DND-41 (cell line): ENCODE data around the gene BOLL.
A peak's percentile ranks its signal among the peaks of the same experiment; 100 is the strongest.
"Not testable (repeated sequence)": the region's sequence is repeated elsewhere in the genome, so short reads cannot be mapped to it uniquely, and the experiment has no call there.

ENCODE experiments used
- ATAC-seq: fragments of 200-7000 bp; cut with Tn5 transposase; 3 replicates; pipeline ENCODE4 v1.9.1; 2021; ENCODE audit warnings: low read depth; ENCODE audit not compliant: insufficient read depth
- DNase-seq: peaks from one replicate; pipeline ENCODE4 v3.0.0-alpha.2; 2020
- H2AFZ ChIP-seq: 2 replicates; pipeline ENCODE4 v1.6.0; 2012; ENCODE audit warnings: low read depth, low read length
- H3K27ac ChIP-seq: 2 replicates; pipeline ENCODE4 v1.5.1; 2012; ENCODE audit warnings: low read length, inconsistent platforms
- H3K27me3 ChIP-seq: fragments of 200-600 bp; sonication (generic); 2 replicates; pipeline ENCODE4 v1.6.0; 2012; ENCODE audit warnings: low read length, mild to moderate bottlenecking, inconsistent platforms; ENCODE audit not compliant: insufficient read depth, poor library complexity
- H3K36me3 ChIP-seq: 2 replicates; pipeline ENCODE4 v1.5.1; 2012; ENCODE audit warnings: low read length, inconsistent platforms; ENCODE audit not compliant: insufficient read depth
- H3K4me1 ChIP-seq: 2 replicates; pipeline ENCODE4 v1.5.1; 2012; ENCODE audit warnings: mild to moderate bottlenecking, low read length; ENCODE audit not compliant: insufficient read depth
- H3K4me2 ChIP-seq: 2 replicates; pipeline ENCODE4 v1.6.0; 2012; ENCODE audit warnings: mild to moderate bottlenecking, moderate library complexity, low read length, inconsistent platforms; ENCODE audit not compliant: insufficient read depth
- H3K4me3 ChIP-seq, 2 experiments: fragments of 200-600 bp in 1 of 2; shearing (Covaris generic) in 1 of 2; 2 replicates each; pipeline ENCODE4 v1.5.1; 2012 to 2016; ENCODE audit warnings: inconsistent platforms in 2 of 2, low read length in 2 of 2, mild to moderate bottlenecking in 2 of 2, low read depth in 1 of 2, moderate library complexity in 1 of 2
- H3K79me2 ChIP-seq: 2 replicates; pipeline ENCODE4 v1.6.0; 2012; ENCODE audit warnings: low read length, inconsistent platforms; ENCODE audit not compliant: insufficient read depth
- H3K9ac ChIP-seq: 2 replicates; pipeline ENCODE4 v1.6.0; 2012; ENCODE audit warnings: low read depth, mild to moderate bottlenecking, inconsistent platforms, low read length, moderate library complexity
- H3K9me3 ChIP-seq: 2 replicates; pipeline ENCODE4 v1.5.1; 2012; ENCODE audit warnings: low read length, moderate library complexity, mild to moderate bottlenecking, inconsistent platforms; ENCODE audit not compliant: insufficient read depth, severe bottlenecking
- H4K20me1 ChIP-seq: 2 replicates; pipeline ENCODE4 v1.6.0; 2012; ENCODE audit warnings: low read length; ENCODE audit not compliant: insufficient read depth
- CTCF ChIP-seq: IDR thresholded peaks from 2 replicates; pipeline ENCODE4 v1.5.1; 2012; ENCODE audit warnings: borderline replicate concordance, low read length, moderate library complexity, mild to moderate bottlenecking; ENCODE audit not compliant: poor library complexity, severe bottlenecking; ENCODE audit errors: extremely low read depth
- EZH2 ChIP-seq: IDR thresholded peaks from 3 replicates; pipeline ENCODE4 v1.6.1; 2012; ENCODE audit warnings: borderline replicate concordance, low read depth, mild to moderate bottlenecking, moderate library complexity, low read length, inconsistent platforms; ENCODE audit not compliant: severe bottlenecking

Gene BOLL

GRCh38 chr2:197705121-197705911 lies 79.8 kb downstream of the BOLL start, which contains the start of gene MARS2:
Gene MARS2 (plus strand): TSS chr2:197705369. CDS start chr2:197705406, 37 bp downstream.
- Histone ChIP-seq H3K79me2 (peaks cover 50% of the 10 kb centered on the region), H4K20me1 (peaks cover 39% of the 10 kb centered on the region), H2AFZ (peak within 1 kb of the TSS; percentile 97), H3K4me2 (peak within 1 kb of the TSS; percentile 96), H3K27me3 (no peaks in the 10 kb centered on the region), H3K9ac (peak within 1 kb of the TSS; percentile 54), H3K4me1 (peaks cover 53% of the 10 kb centered on the region), H3K4me3 (peak within 1 kb of the TSS; percentile 86 to 95), H3K36me3 (peaks cover 21% of the 10 kb centered on the region), H3K27ac (peak within 1 kb of the TSS; percentile 75), H3K9me3 (no peaks in the 10 kb centered on the region)
- TF ChIP-seq EZH2 (no peak), CTCF (no peak)
- ATAC-seq (peak; percentile 78), DNase-seq (peak; percentile 91)

DNA sequence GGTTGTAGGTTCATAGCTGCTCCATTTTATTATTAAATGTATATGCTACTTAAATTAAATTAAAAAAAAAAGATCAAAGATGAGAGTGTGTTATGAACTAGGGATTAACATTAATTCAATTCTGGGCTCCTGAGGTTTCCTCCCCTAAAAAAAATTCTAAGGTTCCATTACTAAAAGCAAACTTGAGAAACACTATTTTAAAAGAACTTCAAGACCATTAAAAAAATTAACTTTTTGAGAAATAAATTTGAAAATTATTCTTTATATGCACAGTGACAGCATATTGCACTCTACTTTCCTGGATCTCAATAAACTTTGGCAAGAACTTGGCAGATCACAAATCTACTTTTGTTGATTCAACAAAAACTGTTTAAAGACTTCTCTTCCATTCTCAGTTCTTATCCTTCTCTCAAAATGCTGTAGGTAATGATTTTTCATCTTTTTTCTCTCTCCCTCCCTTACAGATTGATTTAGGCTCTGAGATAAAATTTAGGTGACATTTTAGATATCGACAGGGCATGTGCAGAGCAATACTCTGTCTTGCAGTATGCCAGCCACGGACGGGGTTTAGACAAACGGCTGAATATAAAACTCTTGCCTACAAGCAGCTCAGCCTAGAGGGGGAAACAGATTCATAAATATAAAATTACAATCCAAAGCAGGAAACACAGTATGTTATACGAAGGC lies 80.5 kb downstream of the BOLL start:
- H4K20me1 ChIP-seq, result peaks cover 31% of the 10 kb centered on the region
- H3K4me1 ChIP-seq, result peaks cover 46% of the 10 kb centered on the region
- DNase-seq, result no peak
- H3K4me2 ChIP-seq, result peak overlapping the region; percentile 68
- peak; percentile 56 for ATAC-seq
- peaks cover 42% of the 10 kb centered on the region for H3K79me2 ChIP-seq
- H3K9me3 ChIP-seq, result no peaks in the 10 kb centered on the region
- peak overlapping the region; percentile 54 for H3K9ac ChIP-seq
- H3K27me3 ChIP-seq, result no peaks in the 10 kb centered on the region
- peak overlapping the region; percentile 70 for H2AFZ ChIP-seq
- peak overlapping the region; percentile 75 for H3K27ac ChIP-seq
- H3K36me3 ChIP-seq, result peaks cover 15% of the 10 kb centered on the region
- H3K4me3 ChIP-seq, result peak overlapping the region; percentile 16 to 95; a peak in 3 of 4 replicates
- TF ChIP-seq CTCF (no peak), EZH2 (no peak)

DNA sequence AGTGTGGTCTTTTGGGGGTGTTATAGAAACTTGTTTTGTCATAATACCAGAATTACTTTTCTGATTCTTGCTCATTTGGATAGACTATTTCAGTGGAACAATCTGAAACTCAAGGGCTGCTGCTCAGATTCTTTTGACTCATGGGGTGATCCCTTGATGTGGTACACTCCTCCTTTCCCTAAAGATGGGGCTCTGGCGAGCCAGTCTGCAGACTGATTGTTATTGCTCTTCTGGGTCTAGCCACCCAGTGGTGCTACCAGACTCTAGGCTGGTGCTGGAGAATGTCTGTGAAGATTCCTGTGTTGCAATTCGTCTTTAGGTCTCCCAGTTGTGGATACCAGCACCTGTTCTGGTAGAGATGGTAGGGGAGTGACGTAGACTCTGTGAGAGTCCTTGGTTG lies 84.2 kb downstream of the BOLL start:
- Histone ChIP-seq H3K9me3 (no peaks in the 10 kb centered on the region), H3K9ac (no peak overlapping the region), H3K27me3 (no peaks in the 10 kb centered on the region), H3K4me3 (no peak overlapping the region), H4K20me1 (peaks cover 5% of the 10 kb centered on the region; the same call in 1 of the 2 replicates), H3K36me3 (no peaks in the 10 kb centered on the region), H3K27ac (no peak overlapping the region), H3K4me2 (no peak overlapping the region), H3K4me1 (peaks cover 13% of the 10 kb centered on the region), H3K79me2 (peaks cover 8% of the 10 kb centered on the region), H2AFZ (no peak overlapping the region; the same call in 1 of the 2 replicates)
- no peak for ATAC-seq
- no peak for TF ChIP-seq CTCF
- TF ChIP-seq EZH2, result no peak
- peak; percentile 15 for DNase-seq

GRCh38 chr2:197699724-197700123 lies 85.4 kb downstream of the BOLL start:
- H3K27me3 ChIP-seq, H3K4me2 ChIP-seq, DNase-seq, H3K9ac ChIP-seq, H4K20me1 ChIP-seq, H3K4me3 ChIP-seq, H3K27ac ChIP-seq, H3K36me3 ChIP-seq, H3K9me3 ChIP-seq, H3K79me2 ChIP-seq, H2AFZ ChIP-seq, ATAC-seq: not testable (repeated sequence)
- H3K4me1 ChIP-seq, result peaks cover 10% of the 10 kb centered on the region

- H3K9me3 ChIP-seq, H3K4me2 ChIP-seq, DNase-seq, H3K36me3 ChIP-seq, H3K9ac ChIP-seq, H4K20me1 ChIP-seq, H3K27me3 ChIP-seq, H3K4me3 ChIP-seq, H3K4me1 ChIP-seq, H3K27ac ChIP-seq, H2AFZ ChIP-seq, H3K79me2 ChIP-seq, ATAC-seq: not testable (repeated sequence)
Observed at GRCh38 chr2:197696571-197696970, 88.5 kb downstream of the BOLL start.
